Hematopoietic multipotent progenitor cell treated with erythropoietin and hydrocortisone succinate and interleukin-3 and kit ligand, for 4 days (in vitro differentiated cells): ENCODE data around the gene FSD1.

Source experiments
- DNase-seq: peaks from one replicate; pipeline ENCODE4 v3.0.0-alpha.2; 2015

The FSD1 gene

DNA sequence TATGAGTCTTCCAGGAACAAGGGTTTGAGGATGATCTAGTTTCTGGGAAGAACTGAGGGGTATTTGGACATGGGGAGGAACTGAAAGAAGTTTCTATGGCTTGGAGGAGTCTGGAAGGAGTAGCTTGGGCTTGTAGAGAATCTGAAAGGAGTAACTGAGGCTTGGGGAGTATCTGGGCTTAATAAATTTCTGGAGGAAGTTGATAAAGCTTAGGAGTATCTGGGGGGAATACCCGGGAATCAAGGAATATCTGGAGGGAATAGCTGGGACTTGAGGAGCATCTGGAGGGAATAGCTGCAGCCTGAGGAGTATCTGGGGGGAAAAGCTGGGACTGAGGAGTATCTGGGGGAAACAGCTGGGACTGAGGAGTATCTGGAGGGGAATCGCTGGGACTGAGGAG lies 16.0 kb downstream of the FSD1 start:
- no peak for DNase-seq

DNA sequence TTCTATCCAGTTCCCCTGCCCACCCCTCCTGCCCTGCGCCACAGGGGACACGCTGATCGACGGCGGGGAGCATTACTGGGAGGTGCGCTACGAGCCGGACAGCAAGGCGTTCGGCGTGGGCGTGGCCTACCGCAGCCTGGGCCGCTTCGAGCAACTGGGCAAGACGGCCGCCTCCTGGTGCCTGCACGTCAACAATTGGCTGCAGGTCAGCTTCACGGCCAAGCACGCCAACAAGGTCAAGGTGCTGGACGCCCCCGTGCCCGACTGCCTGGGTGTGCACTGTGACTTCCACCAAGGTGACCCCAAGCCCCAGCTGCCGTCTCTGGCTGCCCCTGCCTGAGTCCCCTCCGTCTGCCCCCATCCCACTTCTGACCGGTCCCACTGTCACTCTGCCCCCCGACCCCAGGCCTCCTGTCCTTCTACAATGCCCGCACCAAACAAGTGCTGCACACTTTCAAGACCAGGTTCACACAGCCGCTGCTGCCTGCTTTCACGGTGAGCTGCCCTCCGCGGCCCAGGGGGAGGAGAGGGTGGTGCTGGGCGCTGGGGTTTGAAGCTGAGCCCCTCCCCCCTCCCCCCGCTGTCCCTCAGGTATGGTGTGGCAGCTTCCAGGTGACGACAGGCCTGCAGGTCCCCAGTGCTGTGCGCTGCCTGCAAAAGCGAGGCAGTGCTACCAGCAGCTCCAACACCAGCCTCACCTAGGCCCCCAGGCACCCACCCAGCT lies 18.7 kb downstream of the FSD1 start:
- no peak for DNase-seq

DNA sequence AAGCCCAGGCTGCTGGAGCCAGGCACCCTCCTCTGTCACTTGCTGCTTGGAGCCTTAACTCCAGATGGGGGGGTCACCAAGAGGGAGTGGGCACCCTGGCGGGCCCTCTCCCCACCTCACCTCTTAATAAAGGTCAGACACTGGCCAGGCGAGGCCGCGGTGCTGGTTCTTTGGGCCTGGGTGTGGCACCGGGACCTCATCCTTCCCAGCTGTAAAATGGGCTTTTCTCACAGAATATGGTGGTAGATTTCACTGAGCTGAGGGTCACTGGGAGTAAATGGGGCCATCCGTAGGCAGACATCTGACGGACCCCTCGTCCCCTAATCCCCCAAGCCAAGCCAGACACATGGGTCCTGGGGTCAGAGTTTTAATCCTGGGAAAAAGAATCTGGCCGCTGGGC lies 19.3 kb downstream of the FSD1 start:
- no peak for DNase-seq

DNA sequence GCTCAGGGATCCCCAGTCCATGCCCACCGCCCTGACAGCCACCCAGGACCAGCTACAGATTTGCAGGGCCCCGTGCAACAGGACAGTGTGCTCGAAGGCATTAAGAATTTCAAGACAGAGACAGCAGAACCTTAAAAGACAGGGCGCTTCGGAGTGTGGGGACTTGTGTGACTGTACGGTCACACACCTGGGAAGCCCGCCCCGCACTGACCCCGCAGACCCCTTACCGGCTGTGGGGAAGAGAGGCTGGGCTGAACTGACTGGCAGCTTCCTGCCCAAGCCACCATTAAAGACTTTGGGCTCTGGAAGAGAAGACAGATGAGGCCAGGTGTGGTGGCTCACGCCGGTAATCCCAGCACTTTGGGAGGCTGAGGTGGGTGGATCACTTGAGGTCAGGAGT lies 19.8 kb downstream of the FSD1 start:
- no peak for DNase-seq

DNA sequence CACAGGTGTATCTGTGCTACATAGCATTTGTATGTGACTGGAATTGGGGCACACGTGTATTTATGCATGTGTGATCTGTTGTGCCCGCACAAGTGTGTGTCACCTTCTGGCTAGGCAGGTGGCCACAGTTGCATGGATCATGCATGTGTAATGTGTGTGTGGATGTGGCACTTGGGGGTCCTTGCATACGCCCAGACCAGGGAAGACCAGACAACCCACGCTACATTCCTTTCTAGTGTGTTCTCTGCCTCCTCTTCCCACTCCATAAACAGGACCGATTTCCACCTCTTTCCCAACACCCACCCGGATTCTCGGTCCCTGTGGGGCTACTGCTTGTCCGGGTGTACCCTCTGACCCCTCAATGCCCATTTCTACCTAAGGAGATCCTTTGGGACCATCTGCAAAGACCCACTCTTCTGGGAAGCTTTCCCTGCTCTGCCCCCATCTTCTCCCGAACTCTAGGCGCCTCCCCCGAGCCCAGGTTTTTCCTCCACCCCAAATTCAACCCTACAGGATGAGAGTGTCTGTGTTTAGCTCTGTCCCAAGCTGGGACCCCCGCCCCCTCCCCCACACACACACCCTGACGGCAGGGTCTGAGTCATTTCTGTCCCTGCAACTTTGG lies 21.9 kb downstream of the FSD1 start:
- DNase-seq = no peak

DNA sequence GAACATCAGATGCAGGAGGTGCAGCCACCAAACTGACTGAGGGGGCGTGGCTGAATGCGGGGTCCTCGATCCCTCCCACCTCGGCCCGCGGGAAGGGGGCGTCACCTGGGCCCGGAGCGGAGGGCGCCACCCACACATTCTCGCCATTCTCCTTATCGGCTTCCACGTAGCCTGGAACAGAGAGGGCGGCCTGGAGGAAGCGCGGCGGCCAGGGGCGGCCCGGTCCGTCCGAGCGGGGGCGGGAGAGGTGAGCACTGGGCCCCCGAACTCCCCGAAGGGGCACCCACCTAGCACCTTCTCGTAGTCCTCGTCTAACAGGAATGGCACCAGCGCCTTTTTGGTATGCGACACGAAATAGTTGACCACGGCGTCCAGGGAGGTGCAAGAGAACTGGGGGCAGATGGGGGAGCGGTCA lies 22.4 kb downstream of the FSD1 start:
- peak; percentile 62 for DNase-seq

DNA sequence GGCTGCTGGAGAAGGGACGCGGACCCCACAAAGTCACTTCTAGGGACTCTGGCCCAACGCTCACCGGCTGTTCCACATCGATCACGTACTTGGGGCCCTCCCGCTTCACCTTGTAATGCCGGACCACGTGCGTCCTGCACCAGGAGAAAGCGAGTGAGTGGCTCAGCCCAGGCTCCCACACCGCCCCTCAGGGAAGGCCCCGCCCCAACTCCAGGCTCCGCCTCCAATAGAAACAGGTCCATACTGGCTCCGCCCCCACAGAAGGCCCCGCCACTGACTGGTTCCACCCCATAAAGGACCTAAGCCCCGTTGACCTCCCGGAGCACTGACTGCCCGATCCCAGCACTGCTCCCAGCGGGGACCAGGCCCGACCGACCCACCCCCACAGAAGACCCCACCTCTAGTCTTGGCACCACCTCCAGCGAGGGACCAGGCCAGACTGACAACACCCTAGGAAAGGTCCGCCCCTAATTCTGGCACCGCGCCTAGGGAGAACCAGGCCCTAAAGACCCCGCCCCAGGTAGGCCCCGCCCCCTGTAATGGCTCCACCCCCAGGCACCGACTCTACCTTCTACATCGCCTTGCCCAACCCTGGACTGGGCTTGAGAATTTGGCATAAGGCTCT lies 23.0 kb downstream of the FSD1 start:
- peak; percentile 93 for DNase-seq

DNA sequence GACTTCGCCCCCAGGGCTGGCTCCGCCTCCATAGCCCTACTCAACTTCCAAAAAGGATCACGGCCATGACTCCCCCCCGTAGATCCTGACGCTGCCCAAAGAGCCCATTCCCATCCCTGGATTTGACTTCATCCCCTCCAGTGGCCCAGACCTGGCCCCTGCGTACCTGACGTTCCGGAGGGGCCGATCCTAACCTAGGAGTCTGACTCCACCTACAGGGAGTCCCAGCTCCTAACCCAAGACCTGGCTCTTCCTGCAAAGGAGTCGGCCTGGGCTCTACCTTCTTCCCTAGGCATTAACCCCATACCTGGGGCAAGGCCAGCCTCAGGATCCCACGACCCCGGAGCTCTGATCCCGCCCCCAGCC lies 23.5 kb downstream of the FSD1 start:
- DNase-seq = no peak

DNA sequence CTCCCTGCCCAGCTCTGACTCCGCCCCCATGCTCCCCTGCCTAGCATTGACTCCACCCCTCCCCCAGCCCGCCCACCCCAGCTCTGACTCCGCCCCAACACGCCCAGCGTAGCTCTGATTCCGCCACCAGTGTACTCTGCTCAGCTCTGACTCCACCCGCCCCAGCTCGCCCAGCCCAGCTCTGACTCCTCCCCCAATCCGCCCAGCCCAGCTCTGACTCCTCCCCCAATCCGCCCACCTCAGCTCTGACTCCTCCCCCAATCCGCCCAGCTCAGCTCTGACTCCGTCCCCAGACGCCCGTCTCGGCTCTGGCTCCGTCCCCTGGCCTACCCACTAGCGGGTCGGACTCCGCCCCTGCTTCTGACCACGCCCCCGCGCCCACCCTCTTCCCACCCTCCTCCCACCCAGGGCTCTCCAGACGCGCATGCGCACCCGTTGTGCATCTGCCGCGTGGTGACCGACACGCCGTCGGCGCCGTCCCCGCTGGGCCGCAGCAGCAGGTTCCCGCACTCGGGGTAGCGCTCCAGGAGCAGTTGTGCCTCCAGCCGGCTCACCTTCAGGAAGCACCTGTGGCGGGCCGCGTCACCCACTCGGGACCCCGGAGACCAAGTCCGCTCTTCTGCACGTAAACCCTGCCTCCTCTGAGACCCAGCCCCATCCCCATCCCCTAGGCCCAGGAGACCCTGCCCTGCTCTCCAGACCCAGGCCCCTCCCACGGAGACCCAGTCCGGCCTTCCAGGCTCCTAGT lies 24.0 kb downstream of the FSD1 start:
- DNase-seq = peak; percentile 97

DNA sequence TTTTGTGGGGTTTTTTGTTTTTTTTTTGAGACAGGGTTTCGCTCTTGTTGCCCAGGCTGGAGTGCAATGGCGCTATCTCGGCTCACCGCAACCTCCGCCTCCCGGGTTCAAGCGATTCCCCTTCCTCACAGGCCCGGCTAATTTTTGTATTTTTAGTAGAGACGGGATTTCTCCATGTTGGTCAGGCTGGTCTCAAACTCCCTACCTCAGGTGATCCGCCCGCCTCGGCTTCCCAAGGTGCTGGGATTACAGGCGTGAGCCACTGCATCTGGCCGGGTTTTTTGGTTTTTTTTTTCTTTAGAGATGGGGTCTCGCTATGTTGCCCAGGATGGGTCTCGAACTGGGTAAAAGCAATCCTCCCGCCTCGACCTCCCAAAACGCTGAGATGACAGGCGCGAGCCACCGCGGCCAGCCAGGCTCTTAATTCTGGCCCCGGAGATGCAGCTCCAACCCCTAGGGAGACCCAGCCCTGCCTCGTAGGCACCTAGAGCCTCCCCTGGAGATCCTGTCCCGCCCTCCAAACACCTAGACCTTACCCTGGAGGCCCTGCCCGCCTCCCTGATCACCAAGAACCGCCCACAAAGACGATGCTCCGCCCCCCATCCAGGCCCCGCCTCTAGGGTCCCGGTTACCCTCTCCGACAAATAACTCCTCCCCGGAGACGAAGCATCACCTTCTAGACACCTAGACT lies 24.7 kb downstream of the FSD1 start:
- DNase-seq = peak; percentile 45

DNA sequence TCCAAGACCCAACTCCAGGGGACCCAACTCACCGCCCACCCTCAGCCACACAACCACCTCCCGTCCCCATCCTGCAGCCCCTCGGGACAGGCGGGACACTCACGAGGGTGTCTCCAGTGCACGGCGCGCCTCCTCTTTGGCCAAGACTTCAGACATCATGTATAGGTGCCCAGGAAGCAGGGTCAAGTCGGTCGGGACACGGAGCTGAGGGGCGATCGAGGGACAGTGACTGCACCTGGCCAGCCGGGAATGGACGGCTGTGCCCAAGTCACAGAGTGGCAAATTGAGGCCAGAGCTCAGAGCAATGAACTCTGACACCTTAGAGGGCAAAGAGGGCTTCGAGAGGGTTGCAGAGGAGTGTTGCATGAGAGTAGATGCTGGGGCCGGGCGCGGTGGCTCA lies 25.5 kb downstream of the FSD1 start:
- DNase-seq = no peak

DNA sequence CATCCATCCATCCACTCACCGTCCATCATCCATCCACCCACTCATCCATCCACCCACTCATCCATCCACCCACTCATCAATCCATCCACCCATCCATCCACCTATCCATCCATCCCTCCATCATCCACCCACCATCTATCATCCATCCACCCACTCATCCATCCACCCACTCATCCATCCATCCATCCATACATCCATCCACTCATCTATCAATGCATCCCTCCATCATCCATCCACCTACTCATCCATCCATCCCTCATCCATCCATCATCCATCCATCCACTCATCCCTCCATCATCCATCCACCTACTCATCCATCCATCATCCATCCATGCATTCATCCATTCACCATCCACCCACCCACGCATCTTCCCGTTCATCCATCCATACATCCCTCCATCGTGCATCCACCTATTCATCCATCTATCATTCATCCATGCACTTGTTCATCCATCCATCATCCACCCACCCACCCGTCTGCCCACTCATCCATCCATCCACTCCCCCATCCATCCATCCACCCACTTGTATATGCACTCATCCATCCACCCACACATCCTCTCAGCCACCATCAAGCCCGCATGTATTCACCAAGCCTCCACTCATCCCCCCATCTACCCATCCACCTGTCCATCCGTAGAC lies 30.7 kb downstream of the FSD1 start:
- DNase-seq = no peak

DNA sequence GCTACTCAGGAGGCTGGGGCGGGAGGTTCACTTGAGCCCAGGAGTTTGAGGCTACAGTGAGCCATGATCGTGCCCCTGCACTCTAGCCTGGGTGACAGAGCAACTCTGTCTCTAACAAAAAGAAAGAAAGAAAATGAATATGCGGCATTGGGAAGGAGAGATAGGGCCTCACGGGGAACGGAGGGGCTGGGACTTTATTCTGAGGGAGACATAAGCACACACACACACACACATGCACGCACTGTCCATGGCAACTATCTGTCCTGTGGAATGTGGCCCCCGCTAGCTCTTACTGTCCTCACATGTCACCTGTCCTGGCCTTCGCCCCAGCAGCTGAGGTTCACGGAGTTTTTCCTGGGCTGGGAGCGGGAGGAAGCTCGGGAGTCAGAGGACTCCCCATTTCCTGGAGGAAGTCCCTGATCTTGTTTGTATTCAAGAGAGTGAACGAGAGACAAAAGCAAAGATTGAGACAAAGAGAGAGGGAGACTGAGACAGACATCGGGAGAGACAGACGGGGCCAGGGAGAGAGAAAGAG lies 33.6 kb downstream of the FSD1 start:
- DNase-seq = peak; percentile 63

DNA sequence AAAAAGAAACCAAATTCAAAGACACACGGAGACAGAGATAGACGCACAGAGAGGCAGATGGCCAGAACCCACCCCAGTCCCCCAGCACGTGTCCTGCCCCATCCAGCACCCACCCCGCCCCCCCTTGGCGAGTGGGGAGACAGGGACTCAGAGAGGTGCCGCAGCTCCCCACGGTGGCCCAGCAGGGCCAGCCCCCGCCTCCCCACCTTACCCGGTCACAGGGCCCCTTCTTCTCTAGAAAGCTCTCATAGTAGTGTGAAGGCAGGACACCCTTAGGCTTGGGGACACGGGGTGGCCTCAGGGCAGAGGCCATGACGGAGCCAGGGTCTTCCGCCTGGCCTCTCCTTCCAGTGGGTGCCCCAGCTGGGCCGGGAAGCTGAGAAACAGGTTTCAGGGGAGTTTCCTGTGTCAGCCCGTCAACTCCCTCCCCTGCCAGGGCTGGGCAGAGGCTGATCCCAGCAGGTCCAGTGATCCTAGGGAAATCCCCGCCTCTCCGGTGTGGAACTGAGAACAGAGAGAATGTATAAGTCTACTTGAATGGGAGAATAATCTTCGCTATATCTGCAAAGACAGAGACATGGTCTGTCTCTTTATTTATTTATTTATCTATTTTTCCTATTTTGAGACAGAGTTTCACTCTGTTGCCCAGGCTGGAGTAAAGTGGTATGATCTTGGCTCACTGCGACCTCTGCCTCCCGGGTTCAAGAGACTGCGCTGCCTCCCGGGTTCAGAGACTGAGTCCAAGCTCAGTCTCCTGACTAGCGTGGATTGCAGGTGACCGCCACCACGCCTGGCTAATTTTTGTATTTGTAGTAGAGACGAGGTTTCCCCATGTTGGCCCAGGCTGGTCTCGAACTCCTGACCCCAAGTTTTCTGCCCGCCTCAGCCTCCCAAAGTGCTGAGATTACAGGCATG lies 34.3 kb downstream of the FSD1 start, which contains the start of gene STAP2:
TSS of gene STAP2 (minus strand) at position 387 of the 915 bp plus-strand sequence. CDS start at position 313, 74 bp downstream.
- peak; percentile 55 for DNase-seq

DNA sequence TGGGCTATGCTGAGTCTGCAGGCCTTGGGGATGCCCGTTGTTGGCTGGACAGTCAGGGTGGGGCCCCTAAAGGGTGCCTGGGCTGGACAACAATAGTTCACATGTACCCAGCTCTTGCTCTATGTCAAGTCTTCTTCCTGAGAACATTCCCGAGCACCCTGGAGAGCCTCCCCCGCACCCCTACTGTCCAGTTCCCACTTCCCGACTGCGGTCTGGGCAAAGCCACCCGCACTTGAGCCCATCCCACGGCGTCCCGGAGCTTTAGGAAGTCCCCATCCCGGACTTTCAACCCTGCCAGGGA lies 37.9 kb downstream of the FSD1 start:
- peak; percentile 8 for DNase-seq

DNA sequence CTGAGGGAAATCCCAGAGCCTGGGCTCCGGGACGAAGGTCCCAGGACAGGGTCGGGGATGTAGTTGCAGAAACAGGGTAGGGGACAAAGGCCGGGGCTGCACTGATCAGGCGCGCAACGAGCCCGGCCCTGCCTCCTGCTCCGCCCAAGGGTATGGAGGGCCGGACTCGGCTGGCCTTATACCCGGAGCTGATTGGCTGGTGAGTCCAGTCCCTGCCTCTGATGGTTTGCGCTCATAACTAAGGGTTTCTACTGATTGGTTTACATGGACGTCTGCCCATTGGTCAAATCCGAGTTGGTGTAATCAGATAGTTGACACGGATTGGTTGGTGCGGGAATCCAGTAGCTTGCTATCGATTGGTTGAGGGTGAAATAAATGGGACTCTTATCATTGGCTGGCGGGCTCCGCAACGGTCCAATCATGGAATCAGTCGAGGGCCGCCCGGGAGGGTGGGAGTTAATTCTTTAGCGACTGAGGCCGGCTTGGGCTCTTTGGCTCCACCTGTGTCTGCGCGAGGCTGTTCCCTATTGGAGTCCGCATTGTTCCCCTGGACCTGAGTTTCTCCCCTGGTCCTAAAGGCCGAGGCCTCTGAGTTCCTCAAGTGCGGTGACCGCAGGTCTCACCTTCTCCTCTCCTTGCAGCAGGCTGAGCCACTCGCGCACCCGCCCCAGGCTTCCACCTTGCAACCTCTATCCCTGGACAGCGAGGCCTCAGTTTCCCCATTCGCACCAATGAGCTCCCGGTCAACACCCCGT lies 38.4 kb downstream of the FSD1 start:
- peak; percentile 100 for DNase-seq

DNA sequence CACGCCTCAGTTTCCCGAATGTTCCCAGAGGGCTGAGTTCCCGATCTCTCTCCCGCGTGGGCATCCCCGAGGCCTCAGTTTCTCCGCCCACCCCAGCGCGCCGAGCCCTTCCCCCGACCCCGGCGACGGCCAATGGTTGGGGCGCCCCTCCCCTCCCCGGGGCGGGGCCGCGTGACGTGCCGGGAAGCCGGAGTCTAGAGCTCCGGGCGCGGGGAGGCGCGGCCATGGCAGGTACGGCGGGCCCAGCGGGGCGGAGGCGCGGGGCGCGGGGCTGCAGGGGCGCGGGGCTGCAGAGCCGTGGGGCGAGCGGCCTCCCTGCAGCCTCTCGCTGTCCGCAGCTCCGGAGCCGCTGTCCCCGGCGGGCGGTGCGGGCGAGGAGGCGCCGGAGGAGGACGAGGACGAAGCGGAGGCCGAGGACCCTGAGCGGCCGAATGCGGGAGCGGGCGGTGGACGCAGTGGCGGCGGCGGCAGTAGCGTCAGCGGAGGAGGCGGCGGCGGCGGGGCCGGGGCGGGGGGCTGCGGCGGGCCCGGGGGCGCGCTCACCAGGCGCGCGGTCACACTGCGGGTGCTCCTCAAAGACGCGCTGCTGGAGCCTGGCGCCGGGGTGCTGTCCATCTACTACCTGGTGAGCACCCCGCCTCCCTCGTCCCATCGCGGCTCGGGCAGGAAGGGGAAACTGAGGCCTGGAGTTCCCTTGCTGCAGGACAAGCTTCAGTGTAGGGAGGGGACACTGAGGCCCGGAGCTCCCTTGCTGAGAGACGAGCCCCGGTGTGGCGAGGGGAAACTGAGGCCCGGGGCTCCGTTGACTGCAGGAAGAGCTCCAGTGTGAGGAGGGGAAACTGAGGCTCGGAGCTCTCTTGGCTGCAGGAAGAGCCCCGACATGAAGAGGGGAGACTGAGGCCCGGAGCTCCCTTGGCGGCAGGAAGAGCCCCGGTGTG lies 39.2 kb downstream of the FSD1 start, which contains the start of gene MPND:
TSS of gene MPND (plus strand) at position 193 of the 938 bp plus-strand sequence. CDS start at position 225, 32 bp downstream.
- peak; percentile 95 for DNase-seq

DNA sequence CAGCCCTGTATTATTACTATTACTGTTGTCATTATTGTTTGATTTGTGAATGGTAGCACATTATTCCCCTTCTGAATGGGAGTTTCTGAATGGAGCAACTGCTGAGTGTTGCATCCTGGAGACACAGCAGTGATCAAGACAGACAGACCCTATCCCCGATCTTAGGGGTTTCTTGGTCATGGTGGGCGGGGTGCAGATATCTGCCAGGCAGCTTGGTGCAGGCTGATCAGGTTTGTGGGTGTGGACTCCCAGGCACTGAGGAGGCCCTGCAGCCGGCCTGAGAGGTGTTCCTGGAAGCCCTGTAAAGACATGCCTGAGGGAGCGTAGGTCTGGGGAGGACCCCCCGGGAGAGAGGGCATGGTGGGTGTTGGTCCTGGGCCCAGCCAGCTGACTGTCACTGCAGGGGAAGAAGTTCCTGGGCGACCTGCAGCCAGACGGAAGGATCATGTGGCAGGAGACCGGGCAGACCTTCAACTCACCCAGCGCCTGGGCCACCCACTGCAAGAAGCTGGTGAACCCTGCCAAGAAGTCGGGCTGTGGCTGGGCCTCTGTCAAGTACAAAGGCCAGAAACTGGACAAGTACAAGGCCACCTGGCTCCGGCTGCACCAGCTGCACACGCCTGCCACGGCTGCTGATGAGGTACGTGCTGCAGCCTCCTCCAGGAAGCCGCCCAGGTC lies 41.1 kb downstream of the FSD1 start:
- DNase-seq = peak; percentile 54

DNA sequence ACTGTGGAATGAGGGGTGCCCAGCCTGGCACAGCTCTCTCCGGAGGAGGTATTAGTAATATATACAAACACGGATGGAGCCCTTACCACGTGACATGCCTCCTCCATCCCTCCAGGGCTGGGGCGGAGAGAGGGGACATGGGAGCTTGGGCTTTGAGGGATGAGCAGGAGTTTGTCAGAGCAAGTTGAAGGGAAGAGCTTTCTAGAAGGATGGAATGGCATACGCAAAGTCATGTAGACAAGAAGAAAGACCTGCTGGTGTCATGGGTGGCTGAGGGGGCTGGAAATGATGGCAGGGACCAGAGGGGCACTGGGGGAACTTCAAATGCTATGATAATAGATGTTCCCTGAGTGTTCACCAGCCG lies 41.6 kb downstream of the FSD1 start:
- DNase-seq = no peak
